HepG2 (cell line): ENCODE data around the gene LIPH. TPM values are rescaled to one million over a fixed set of nuclear protein-coding genes. Genes with fewer than 3 reads are reported as not detected.

ENCODE experiments used
- ATAD3A ChIP-seq: sonication (generic); formaldehyde crosslinking; IDR thresholded peaks from 2 replicates; pipeline ENCODE4 v1.4.0; 2020; ENCODE audit warnings: missing genetic modification reagents
- BORCS8-MEF2B ChIP-seq: sonication (generic); formaldehyde crosslinking; IDR thresholded peaks from 2 replicates; pipeline ENCODE4 v1.8.0; 2022; ENCODE audit warnings: mild to moderate bottlenecking, missing genetic modification reagents
- BRF2 ChIP-seq: sonication (generic); formaldehyde crosslinking; IDR thresholded peaks from 2 replicates; pipeline ENCODE4 v1.8.1; 2022; ENCODE audit warnings: mild to moderate bottlenecking, missing genetic modification reagents
- CREBL2 ChIP-seq: sonication (generic); formaldehyde crosslinking; IDR thresholded peaks from 2 replicates; pipeline ENCODE4 v1.8.1; 2023; ENCODE audit warnings: missing genetic modification reagents, mild to moderate bottlenecking, borderline replicate concordance
- DMAP1 ChIP-seq: IDR thresholded peaks from 2 replicates; pipeline ENCODE4 v1.6.1; 2016
- GZF1 ChIP-seq: sonication (generic); formaldehyde crosslinking; IDR thresholded peaks from 2 replicates; pipeline ENCODE4 v1.5.1; 2020; ENCODE audit warnings: mild to moderate bottlenecking, missing genetic modification reagents
- HOXA9 ChIP-seq: sonication (generic); formaldehyde crosslinking; IDR thresholded peaks from 2 replicates; pipeline ENCODE4 v1.8.1; 2022; ENCODE audit warnings: missing genetic modification reagents, mild to moderate bottlenecking, moderate library complexity, borderline replicate concordance
- KLF6 ChIP-seq: IDR thresholded peaks from 2 replicates; pipeline ENCODE4 v1.8.0; 2016; ENCODE audit warnings: missing biosample characterization, missing genetic modification reagents
- MAX ChIP-seq: IDR thresholded peaks from 2 replicates; pipeline ENCODE4 v1.6.1; 2012; ENCODE audit warnings: inconsistent platforms
- RBM22 ChIP-seq: fragments of 200-400 bp; formaldehyde crosslinking; optimal IDR thresholded peaks from 2 replicates; pipeline ENCODE3; 2017; ENCODE audit warnings: mild to moderate bottlenecking, low read length, moderate library complexity
- RFX3 ChIP-seq: IDR thresholded peaks from 2 replicates; pipeline ENCODE4 v1.6.1; 2016; ENCODE audit warnings: missing biosample characterization, missing genetic modification reagents
- RFXANK ChIP-seq: IDR thresholded peaks from 2 replicates; pipeline ENCODE4 v1.6.1; 2016
- SNRNP70 ChIP-seq: fragments of 200-400 bp; formaldehyde crosslinking; IDR thresholded peaks from 2 replicates; pipeline ENCODE4 v1.6.1; 2017; ENCODE audit warnings: mild to moderate bottlenecking, low read depth, low read length, moderate library complexity
- XRCC5 ChIP-seq: fragments of 200-400 bp; formaldehyde crosslinking; optimal IDR thresholded peaks from 2 replicates; pipeline ENCODE3; 2017; ENCODE audit warnings: mild to moderate bottlenecking, low read length
- ZBTB34 ChIP-seq: sonication (generic); formaldehyde crosslinking; IDR thresholded peaks from 2 replicates; pipeline ENCODE4 v1.8.0; 2022; ENCODE audit warnings: mild to moderate bottlenecking, missing genetic modification reagents
- ZFAT ChIP-seq: sonication (generic); formaldehyde crosslinking; conservative IDR thresholded peaks from 2 replicates; pipeline ENCODE4 v1.8.1; 2023; ENCODE audit warnings: missing genetic modification reagents, inconsistent platforms
- ZNF207 ChIP-seq: fragments of 450-650 bp; IDR thresholded peaks from 2 replicates; pipeline ENCODE4 v1.6.1; 2016; ENCODE audit warnings: antibody characterized with exemption, borderline replicate concordance
- ZNF549 ChIP-seq: sonication (generic); formaldehyde crosslinking; IDR thresholded peaks from 2 replicates; pipeline ENCODE4 v1.5.0; 2020; ENCODE audit warnings: missing genetic modification reagents
- ZNF605 ChIP-seq: sonication (generic); formaldehyde crosslinking; IDR thresholded peaks from 2 replicates; pipeline ENCODE4 v1.8.0; 2022; ENCODE audit warnings: mild to moderate bottlenecking, missing genetic modification reagents
- ZSCAN12 ChIP-seq: sonication (generic); formaldehyde crosslinking; IDR thresholded peaks from 2 replicates; pipeline ENCODE4 v1.9.0; 2021; ENCODE audit warnings: mild to moderate bottlenecking, missing genetic modification reagents
- polyA plus RNA-seq, 8 experiments: library from polyadenylated mRNA; depleted of rRNA in 3 of 8; stranded (reverse) in 7 of 8; unstranded in 1 of 8; fragments of >200 nt; fragmentation: Illumina TruSeq in 4 of 8; extraction: Trizol in 4 of 8; gene quantifications; 2 replicates each; pipeline versions ENCODE4 v1.2.1 to v1.2.3, GENCODE V29; 2011 to 2016; ENCODE audit warnings: low read depth in 4 of 8, missing spikeins in 1 of 8, mixed read lengths in 1 of 8; ENCODE audit not compliant: insufficient read depth in 1 of 8
- total RNA-seq, 5 experiments: library from RNA; depleted of rRNA; stranded (reverse); fragments of >200 nt; fragmentation: Illumina TruSeq; extraction: Trizol; gene quantifications; 2 replicates each; pipeline ENCODE4 v1.2.3, GENCODE V29; 2016; ENCODE audit warnings: low read depth in 1 of 5
- TF ChIP-seq, protein P1 (sequence below): sonication (generic); formaldehyde crosslinking; IDR thresholded peaks from 2 replicates; pipeline ENCODE4 v1.9.0; 2022; ENCODE audit warnings: missing genetic modification reagents, mild to moderate bottlenecking, borderline replicate concordance
- TF ChIP-seq, protein P2 (sequence below): sonication (generic); formaldehyde crosslinking; IDR thresholded peaks from 2 replicates; pipeline ENCODE4 v1.5.0; 2020; ENCODE audit warnings: missing genetic modification reagents
- TF ChIP-seq, protein P3 (sequence below): sonication (generic); formaldehyde crosslinking; IDR thresholded peaks from 2 replicates; pipeline ENCODE4 v1.4.0; 2020; ENCODE audit warnings: missing genetic modification reagents

LIPH gene
- total and polyA plus RNA-seq, 2 of the 13 experiments (the other 11 are each of a cell fraction or from before 2014, with no cell fraction given): 0.09 to 0.34 TPM

DNA sequence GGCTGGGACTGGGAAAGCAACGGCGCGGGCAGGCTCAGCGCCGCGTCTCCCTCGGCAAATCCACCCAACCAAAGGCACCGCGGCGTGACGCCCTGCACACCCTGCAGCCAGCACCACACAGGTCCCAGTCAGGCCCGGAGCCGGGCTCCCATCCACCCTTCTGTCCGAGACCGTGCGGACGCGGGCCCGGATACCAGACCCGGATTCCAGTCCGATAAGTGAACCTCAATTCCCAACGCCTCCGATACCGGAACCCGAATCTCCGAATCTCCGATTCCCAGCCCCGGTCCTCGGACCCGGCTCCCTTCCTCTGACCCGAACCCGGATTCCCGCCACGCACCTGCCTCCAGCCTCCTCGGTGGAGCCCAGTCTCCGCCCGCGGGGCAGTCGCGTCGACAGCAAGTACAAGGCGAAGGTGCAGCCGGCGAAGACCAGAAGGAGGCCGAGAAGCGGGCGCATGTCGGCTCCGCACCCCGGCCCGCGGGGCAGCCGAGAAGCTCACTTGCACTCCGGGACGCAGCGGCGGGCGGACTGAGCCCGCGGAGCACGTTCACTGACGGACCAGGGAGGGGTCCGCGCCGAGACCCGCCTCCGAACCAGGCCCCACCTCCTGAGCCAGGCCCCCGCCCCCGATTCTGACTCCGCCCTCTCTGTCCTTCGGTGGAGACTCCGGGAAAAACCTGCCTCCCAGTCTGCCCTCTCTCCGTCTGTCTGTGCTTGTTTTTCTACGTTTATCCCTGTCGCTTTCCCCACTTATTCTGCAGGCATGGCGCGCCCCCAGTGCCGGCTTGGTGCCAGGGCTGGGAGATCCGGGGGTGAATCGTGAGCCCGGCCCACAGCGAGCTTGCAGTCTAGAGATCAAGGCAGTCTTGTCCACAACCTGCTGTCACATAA is 53.6 kb downstream of the LIPH start, which contains the start of gene TMEM41A (continued):
- peak; percentile 93 for TF ChIP-seq XRCC5
- TF ChIP-seq ZNF605 (CRISPR knock-in tag): peak; percentile 86
- TF ChIP-seq, protein P1, sequence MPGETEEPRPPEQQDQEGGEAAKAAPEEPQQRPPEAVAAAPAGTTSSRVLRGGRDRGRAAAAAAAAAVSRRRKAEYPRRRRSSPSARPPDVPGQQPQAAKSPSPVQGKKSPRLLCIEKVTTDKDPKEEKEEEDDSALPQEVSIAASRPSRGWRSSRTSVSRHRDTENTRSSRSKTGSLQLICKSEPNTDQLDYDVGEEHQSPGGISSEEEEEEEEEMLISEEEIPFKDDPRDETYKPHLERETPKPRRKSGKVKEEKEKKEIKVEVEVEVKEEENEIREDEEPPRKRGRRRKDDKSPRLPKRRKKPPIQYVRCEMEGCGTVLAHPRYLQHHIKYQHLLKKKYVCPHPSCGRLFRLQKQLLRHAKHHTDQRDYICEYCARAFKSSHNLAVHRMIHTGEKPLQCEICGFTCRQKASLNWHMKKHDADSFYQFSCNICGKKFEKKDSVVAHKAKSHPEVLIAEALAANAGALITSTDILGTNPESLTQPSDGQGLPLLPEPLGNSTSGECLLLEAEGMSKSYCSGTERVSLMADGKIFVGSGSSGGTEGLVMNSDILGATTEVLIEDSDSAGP: peak; percentile 97
- TF ChIP-seq, protein P2, sequence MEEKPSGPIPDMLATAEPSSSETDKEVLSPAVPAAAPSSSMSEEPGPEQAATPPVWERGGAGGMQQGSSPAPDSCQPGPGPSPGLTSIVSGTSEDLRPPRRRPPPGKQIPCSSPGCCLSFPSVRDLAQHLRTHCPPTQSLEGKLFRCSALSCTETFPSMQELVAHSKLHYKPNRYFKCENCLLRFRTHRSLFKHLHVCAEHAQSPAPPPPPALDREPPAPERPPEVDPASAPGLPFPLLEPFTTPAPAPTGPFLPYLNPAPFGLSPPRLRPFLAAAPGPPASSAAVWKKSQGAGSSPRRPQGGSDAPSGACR (CRISPR knock-in tag): peak; percentile 89
- TF ChIP-seq RFX3 (CRISPR knock-in tag): no peak
- TF ChIP-seq BRF2 (CRISPR knock-in tag): no peak; the same call in 1 of the 2 replicates
- peak; percentile 91 for TF ChIP-seq MAX
- TF ChIP-seq SNRNP70: no peak
- TF ChIP-seq KLF6: peak; percentile 82; the same call in 1 of the 2 replicates
- peak; percentile 80 for TF ChIP-seq CREBL2
- TF ChIP-seq GZF1 (CRISPR knock-in tag): peak; percentile 59; the same call in 1 of the 2 replicates
- TF ChIP-seq RBM22: no peak
- no peak for TF ChIP-seq ATAD3A (CRISPR knock-in tag)
- no peak for TF ChIP-seq ZFAT (CRISPR knock-in tag)
- TF ChIP-seq BORCS8-MEF2B: peak; percentile 84
- TF ChIP-seq, protein P3, sequence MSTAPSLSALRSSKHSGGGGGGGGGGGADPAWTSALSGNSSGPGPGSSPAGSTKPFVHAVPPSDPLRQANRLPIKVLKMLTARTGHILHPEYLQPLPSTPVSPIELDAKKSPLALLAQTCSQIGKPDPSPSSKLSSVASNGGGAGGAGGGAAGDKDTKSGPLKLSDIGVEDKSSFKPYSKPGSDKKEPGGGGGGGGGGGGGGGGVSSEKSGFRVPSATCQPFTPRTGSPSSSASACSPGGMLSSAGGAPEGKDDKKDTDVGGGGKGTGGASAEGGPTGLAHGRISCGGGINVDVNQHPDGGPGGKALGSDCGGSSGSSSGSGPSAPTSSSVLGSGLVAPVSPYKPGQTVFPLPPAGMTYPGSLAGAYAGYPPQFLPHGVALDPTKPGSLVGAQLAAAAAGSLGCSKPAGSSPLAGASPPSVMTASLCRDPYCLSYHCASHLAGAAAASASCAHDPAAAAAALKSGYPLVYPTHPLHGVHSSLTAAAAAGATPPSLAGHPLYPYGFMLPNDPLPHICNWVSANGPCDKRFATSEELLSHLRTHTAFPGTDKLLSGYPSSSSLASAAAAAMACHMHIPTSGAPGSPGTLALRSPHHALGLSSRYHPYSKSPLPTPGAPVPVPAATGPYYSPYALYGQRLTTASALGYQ: no peak
- no peak for TF ChIP-seq RFXANK (CRISPR knock-in tag)
- TF ChIP-seq ZSCAN12 (CRISPR knock-in tag): peak; percentile 13; the same call in 1 of the 2 replicates
- TF ChIP-seq ZNF549 (CRISPR knock-in tag): no peak
- no peak for TF ChIP-seq ZNF207
- no peak; the same call in 1 of the 2 replicates for TF ChIP-seq ZBTB34
- 0 out of 2 replicates have a peak, but pooled peaks have one; percentile 63 for TF ChIP-seq HOXA9 (CRISPR knock-in tag)
- peak; percentile 95 for TF ChIP-seq DMAP1
